Anterior cingulate cortex (tissue), 58 donors: Measurements from ENCODE around the gene EPN3.

Experiments
- DNase-seq, 58 donors: peaks; one replicate each; lab custom pipeline; 2025; lab: John Stamatoyannopoulos, UW

EPN3 gene

GRCh38 chr17:50508573-50509460, 23.7 kb upstream of the EPN3 start:
- DNase-seq: peak in 3 of 58 donors; percentile 15 to 42 (median 17)

DNA sequence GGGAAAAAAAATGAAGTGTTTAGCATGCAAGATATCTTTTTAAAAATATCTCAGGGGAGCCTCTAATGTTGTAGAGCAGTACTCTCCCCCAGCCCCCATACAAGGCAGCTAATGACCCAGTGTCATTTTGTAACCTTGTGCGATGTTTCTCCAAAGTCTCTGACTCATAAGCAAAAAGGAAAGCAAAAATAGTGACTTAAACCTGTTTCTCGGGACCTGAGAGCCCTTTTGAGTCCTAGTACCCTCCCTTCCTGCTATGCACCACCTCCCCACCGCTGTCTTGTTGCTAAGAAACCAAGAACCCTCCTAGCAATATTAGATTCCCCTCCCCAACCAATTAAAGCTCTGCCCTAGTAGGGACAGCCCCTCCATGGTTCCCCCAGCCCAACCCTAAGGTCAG, 21.5 kb upstream of the EPN3 start:
- DNase-seq: no peak

GRCh38 chr17:50513495-50513894, 19.0 kb upstream of the EPN3 start:
- no peak for DNase-seq

DNA sequence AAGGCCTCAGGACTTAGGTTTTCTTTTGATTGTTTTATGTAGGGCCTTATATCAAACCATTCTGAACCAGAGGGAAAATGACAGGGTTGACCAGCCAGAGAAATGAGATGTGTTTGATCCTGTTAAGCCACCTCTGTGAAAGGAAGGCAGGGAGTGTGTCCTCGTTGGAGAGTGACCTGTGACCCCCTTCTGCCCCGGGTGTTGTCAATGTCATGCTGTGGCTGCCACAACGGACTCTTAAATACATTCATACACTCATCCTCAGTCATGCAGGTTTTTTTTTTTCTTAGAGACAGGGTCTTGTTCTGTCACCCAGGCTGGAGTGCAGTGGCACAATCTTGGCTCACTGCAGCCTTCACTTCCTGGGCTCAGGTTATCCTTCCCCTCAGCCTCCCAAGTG, 18.1 kb upstream of the EPN3 start:
- no peak for DNase-seq

DNA sequence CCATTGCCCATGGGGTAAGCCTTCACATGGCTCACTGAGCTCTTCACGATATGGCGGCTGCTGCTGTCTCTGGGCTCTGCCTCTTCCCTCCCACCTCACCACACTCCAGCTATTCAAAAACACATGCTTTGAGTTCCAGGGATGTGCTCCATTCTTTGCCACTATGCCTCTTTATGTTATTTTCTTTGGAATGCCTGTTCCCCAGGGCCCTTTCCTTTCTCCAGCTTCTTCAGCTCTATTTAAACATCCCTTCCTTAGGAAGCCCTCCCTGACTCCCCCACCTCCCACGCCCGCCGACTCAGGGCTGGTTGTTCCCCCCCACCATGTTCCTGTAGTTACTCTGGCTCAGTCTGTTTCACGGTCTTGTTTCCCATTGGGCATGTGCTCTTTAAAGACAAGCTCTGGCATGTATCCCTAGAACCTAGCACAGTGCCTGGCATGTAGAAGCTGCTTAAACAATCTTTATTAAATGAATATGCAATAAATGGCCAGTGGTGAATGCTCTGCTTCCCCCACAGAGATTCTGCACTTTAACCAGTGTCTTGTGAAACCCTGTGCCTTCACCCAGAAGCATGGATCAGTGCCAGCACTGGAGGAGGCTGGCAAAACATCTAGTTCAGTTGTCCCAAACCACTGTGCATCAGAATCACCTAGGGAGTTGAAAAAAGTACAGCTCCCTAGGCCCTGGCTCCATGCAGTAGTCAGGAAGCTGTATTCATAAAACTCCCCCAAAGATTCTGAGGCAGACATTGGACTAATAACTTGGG, 17.4 kb upstream of the EPN3 start:
- DNase-seq: no peak

- no peak for DNase-seq
Measured at GRCh38 chr17:50517011-50517410, 15.5 kb upstream of the EPN3 start.

GRCh38 chr17:50517504-50518383, 14.8 kb upstream of the EPN3 start:
- DNase-seq: no peak

GRCh38 chr17:50518384-50519023, 14.0 kb upstream of the EPN3 start:
- no peak for DNase-seq

- DNase-seq: no peak
Measured at GRCh38 chr17:50519141-50519834, 13.2 kb upstream of the EPN3 start.

- DNase-seq: no peak
Measured at GRCh38 chr17:50520483-50520882, 12.1 kb upstream of the EPN3 start.

- DNase-seq: no peak
Measured at GRCh38 chr17:50521514-50521913, 11.0 kb upstream of the EPN3 start.

- no peak for DNase-seq
Measured at GRCh38 chr17:50522766-50523165, 9.8 kb upstream of the EPN3 start.

- no peak for DNase-seq
Measured at GRCh38 chr17:50523208-50523607, 9.3 kb upstream of the EPN3 start.

- no peak for DNase-seq
Measured at GRCh38 chr17:50524838-50525237, 7.7 kb upstream of the EPN3 start.

DNA sequence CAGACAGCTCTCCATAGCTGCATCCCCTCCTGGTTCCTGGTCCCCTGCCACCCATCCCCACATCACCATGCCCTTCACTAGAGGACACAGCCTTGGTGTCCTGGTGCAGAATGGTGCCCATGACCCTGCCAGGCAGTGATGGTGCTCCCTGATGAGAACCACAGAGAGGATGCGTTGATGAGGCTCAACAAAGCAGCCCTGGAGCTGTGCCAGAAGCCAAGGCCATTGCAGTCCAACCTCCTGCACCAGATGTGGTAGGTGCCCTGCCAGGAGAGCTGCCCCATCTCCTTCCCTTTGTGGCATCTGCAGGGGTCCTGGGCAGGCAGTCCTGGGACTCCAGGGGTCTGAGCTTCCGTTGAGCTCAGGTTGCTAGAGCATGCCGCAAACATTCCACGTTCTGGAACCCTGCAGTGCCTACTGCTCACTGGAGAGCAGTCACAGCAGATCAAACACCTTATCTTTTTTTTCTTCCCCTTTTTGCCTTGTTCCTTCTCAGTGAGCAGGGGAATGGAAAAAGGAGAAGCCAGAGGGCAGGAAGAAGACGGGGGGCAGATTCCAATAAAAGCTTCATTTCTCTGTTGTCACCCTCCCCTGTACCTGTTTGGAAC, 5.3 kb upstream of the EPN3 start:
- DNase-seq: no peak

GRCh38 chr17:50527949-50528474, 4.5 kb upstream of the EPN3 start:
- no peak for DNase-seq

DNA sequence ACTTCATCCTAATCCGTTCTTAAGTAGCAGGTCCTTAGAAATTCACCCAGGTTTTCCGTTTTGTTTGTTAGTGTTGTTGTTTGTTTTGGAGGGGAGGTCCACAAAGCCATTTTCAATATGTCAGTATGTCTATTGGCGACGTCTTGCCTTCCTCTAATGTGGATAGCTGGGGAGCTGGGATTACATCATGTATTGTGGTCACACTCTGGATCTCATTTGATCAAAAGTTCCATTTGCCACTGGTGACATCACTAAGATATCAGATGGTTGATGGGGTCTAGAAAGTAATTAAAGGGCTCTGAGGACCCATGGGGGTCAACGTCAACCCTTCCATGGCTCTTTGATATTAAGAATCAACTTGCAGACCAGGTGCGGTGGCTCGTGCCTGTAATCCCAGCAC, 2.7 kb upstream of the EPN3 start:
- DNase-seq: no peak

DNA sequence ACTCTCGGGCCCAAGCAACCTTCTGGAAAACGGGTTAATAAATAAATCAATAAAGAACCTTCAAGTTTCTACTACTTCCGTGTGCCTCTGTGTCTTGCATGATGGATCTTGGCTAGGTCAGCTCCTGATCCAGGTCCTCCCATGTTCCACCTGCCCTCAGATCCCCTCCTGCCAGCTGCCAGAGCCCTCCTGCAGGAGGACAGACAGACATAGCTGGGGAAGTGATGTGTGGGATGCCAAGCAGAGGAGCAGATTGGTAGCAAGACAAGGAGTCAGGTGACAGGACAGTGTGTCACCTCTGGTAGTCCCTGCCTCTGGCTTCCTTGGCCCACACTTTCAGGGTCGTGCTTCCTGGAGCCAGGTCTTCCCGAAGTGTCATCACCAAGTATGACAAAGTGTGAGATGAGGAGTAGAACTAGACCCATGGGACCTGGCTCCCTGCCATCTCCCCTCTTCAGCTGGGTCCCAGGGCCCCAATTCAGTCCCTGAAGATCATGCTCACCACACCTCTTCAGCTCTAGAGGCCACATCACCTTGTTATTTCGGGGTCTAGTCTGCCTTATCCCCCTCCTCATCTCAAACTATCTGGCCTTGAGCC, 1.0 kb upstream of the EPN3 start:
- no peak for DNase-seq

DNA sequence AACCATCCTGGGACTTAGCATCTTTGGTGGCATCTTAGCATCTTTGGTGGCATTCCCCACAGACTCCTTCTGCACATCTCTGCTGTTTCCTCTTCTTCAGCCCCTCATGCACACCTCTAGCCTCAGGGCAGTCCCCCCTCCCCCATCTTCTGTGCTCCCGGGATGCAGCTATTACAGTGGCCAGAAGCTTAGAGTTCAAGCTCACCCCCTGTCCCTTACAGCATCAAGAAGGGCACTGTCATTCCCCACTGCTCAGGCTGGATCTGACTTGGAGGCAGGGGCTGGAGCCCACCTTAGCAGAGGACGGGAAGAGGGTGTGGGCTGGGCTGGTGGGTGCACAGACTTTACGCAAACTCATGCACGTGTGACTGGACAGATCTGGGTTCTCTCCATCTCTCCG, 650 bp downstream of the EPN3 start:
- DNase-seq: no peak
